Measurements from ENCODE around the gene NEU4.

DNA sequence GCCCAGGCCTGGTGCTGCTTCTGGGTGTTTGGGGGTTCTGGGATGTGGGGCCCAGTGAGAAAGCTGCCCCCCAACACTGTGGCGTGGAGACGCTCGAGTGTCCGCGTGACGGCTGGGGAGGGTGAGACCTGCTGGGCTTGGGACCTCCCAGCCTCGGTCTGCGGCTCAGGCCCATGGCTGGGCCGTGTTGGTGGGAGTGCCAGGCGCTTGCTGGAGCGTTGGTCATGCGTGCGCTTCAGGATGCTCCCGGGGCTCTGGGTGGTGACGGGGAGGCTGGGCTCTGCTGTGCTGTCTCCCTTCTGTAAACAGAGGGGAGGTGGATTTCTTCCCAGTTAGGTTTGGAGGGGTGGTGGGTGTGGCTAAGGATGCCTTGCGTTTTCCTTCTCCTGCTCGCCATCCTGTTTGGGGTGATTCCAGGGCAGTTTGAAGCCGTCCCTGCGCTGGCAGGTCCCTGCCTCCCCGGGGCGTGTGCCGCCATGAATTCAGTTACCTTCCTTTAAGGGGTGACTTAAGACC, 31.8 kb upstream of the NEU4 start:
- TF ChIP-seq, protein P1, sequence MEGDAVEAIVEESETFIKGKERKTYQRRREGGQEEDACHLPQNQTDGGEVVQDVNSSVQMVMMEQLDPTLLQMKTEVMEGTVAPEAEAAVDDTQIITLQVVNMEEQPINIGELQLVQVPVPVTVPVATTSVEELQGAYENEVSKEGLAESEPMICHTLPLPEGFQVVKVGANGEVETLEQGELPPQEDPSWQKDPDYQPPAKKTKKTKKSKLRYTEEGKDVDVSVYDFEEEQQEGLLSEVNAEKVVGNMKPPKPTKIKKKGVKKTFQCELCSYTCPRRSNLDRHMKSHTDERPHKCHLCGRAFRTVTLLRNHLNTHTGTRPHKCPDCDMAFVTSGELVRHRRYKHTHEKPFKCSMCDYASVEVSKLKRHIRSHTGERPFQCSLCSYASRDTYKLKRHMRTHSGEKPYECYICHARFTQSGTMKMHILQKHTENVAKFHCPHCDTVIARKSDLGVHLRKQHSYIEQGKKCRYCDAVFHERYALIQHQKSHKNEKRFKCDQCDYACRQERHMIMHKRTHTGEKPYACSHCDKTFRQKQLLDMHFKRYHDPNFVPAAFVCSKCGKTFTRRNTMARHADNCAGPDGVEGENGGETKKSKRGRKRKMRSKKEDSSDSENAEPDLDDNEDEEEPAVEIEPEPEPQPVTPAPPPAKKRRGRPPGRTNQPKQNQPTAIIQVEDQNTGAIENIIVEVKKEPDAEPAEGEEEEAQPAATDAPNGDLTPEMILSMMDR (IDR thresholded peaks at IDR 0.05), result no peak
- TF ChIP-seq POLR2A (IDR thresholded peaks at IDR 0.05) (no peak), EP300 (IDR thresholded peaks at IDR 0.05) (no peak), POLR2AphosphoS5 (IDR thresholded peaks at IDR 0.05) (no peak)

All from sigmoid colon (tissue), 4 donors.